Measurements from ENCODE around the gene DPP8. TPM values are rescaled to one million over a fixed set of nuclear protein-coding genes. Genes with fewer than 3 reads are reported as not detected.

The DPP8 gene
- total RNA-seq, 1 experiment from 2014 or later = 24.9 TPM

DNA sequence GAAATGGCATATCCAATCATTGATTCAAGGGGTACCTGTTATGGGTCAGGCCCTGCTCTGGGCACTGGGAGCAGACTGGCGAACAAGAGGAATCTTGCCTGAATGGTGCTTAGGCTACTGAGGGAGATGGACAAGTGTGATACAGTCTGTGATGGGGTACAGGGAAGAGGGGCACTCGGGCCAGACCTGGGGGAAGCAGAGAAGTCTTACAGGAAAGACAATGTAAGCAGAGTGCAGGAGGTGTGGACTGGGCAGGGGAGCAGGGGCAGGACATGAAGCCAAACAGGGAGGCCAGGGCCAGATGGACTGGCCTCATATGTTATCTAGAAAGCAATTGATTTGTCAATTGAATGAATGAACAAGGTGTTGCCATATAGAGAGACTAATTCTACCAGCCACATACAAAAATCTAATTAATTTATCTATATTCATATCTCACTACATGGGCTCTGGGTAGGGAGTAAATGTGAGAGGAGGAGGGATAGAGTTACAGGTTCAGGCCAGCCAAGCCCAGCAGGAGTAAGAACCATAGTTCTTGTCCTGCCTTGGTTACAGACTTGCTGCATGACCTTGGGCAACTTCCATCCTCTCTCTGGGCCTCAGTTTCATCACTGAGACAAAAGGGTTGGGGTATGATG is 91.2 kb downstream of the DPP8 start:
- DNase-seq (ENCODE audit: low read depth) = no peak

GRCh38 chr15:65424683-65425082 is 92.8 kb downstream of the DPP8 start:
- DNase-seq (ENCODE audit: low read depth) = no peak

DNA sequence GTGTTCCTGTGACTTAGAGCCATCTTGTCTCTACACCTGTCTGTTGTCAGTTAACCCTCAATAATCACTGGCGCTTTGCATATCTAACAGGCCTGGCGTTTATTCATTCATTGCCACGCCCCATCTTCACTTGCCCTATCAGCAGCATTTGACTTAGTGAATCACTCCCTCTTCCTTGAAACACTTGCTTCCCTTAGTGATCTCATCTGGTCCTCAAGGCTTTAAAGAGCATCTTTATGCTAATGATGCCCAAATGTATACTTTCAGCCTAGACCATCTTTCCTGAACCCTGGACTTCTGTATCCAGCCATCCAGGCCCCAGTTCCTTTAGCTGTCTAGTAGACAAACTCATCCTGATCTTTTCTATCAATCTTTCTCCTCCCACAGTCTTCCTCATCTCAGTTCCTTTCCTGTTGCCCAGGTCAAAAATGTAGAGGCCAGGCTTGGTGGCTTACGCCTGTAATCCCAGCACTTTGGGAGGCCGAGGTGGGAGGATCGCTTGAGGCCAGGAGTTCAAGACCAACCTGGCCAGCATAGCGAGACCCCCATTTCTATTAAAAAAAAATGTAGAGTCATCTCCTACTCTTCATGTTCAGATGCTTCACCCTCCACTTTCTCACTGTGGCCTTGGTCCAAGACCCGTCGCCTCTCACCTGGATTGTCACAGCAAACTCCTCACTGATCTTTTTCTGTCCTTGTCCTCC is 93.4 kb downstream of the DPP8 start:
- DNase-seq (ENCODE audit: low read depth) = peak; percentile 58

- DNase-seq (ENCODE audit: low read depth) = no peak
These were observed 94.1 kb downstream of the DPP8 start for GRCh38 chr15:65423150-65423975.

GRCh38 chr15:65421360-65422215 is 95.9 kb downstream of the DPP8 start:
- peak; percentile 63 for DNase-seq (ENCODE audit: low read depth)

DNA sequence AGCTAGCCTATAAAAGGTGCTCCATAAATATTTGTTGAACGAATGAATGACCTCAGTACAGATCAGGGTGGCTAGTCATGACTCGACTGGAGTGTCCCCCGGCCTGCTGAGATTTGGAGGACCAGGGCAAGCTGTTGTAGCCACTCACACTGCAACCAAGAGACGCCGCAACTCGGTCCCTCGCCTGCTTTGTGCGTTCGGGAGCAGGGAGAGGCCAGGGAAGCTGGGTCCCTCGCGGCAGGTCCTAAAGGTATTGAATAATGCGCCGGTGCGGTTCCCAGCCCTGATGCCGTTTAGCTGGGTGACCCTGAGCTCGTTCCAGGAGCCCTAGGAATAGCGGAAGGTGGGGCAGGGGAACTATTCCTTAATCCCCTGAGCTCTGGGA is 96.5 kb downstream of the DPP8 start:
- DNase-seq (ENCODE audit: low read depth) = no peak

DNA sequence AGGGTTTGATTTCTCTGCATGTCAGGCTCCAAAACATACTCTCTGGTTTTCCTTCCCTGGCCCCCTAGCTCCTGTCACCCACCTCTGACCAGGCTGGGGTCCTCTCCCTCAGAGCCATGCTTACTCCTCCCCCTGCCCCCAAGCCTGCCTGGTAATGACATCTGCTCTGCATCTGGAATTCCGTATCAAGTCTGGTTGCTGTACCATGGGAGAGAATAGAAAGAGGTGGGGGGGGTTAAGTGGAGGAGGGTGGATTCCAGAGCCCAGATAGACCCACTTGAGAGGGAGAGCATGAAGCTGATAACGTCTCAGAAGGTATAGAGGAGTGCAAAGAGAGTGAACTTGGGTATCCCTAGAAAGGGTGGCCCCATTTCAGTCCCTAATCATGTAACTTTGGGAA is 98.9 kb downstream of the DPP8 start:
- no peak for DNase-seq (ENCODE audit: low read depth)

DNA sequence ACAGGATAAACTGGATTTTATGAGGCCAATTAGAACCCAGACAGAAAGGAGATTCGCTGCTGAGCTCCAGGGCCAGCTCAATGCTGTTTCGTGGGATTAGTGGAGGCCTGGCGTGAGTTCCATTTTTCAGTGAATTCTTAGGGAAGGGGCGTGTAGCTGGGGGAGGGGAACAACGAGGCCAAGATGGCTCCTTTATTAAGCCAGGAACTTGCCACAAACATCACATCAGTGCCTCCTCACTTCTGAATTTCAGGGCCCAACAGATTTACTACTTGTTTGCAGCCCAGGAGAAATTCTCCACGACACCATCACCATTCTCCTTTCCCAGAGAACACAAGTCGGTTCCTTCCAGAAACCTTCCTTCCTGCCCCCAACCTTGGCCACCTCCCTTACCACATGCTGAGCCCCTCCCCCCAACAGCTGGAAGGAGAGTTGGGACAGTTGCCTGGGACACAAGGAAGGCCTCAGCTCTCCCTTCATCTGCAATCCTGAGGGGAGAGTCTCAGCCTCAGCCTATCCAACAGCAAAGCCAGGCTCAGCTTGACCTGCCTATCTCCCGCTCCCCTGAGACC is 100.6 kb downstream of the DPP8 start:
- peak; percentile 50 for DNase-seq (ENCODE audit: low read depth)

- DNase-seq (ENCODE audit: low read depth) = peak; percentile 79
These were observed 102.5 kb downstream of the DPP8 start for GRCh38 chr15:65414841-65415621.

GRCh38 chr15:65413760-65414144 is 103.7 kb downstream of the DPP8 start:
- DNase-seq (ENCODE audit: low read depth) = no peak

DNA sequence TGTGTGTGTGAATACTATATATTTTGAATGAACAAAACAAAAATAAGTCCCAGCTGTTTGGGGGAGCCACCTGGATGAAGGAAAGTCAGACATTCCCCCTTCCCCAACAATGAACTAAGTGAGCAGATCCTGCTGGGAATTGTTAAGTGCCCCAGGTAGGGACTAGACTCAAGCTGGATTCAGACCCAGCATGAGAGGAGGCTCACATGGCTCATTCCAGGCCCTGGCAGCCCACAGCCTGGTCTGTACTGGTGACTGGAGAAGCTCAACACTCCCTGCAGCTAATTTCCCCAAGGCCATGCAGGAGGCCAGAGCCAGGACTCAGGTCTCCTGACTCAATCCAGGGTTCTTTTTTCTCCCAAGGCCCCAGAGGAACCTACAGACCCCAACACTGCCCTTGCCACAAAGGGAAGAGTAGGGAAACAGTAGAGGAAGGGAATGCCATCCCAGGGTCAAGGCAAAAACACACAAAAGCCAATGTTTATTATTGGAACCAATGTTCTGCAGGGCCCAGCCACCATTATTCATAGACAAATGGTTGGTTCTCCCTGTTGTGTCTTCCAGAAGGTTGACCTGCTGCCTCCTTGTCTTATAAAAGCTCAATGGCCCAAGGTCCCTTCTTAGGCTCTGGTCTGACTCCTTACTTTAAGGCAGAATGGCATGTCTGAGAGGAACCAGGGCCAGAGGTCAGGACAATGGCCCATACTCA is 104.3 kb downstream of the DPP8 start:
- no peak for DNase-seq (ENCODE audit: low read depth)

DNA sequence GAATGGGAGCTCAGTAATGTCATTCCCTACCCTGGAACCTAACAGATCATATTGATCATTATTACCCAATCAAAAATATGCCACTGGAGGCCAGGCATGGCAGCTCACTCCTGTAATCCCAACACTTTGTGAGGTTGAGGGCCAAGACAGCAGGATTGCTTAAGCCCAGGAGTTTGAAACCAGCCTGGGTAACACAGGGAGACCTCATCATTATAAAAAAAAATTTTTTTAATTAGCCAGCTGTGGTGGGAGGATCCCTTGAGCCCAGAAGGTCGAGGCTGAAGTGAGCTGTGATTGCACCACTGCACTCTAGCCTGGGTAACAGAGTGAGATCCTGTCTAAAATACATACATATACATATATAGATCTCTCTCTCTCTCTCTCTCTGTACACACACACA is 104.9 kb downstream of the DPP8 start:
- DNase-seq (ENCODE audit: low read depth) = no peak

DNA sequence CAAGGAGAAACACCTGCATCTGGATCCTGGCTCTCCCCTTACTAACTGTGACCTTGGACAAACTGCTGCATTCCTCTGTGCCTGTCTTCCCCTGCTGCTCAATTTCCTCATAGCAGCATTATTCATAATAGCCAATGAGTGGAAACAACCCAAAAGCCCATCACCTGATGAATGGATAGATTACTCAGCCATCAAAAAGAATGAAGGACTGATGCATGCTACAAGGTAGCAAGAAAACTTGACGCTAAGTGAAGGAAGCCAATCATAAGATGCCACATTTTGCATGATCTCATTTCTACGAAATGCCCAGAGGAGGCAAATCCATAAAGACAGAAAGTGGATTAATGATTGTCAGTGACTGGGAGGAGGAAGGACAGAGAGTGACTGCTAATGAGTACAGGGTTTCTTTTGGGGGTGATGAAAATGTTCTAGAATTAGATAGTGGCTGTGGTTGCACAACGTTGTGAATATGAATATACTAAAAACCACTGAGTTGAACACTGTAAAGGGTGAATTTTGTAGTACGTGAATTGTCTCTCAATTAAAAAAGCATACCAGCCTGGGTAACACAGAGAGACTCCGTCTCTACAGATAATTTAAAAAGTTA is 105.9 kb downstream of the DPP8 start:
- peak; percentile 21 for DNase-seq (ENCODE audit: low read depth)

DNA sequence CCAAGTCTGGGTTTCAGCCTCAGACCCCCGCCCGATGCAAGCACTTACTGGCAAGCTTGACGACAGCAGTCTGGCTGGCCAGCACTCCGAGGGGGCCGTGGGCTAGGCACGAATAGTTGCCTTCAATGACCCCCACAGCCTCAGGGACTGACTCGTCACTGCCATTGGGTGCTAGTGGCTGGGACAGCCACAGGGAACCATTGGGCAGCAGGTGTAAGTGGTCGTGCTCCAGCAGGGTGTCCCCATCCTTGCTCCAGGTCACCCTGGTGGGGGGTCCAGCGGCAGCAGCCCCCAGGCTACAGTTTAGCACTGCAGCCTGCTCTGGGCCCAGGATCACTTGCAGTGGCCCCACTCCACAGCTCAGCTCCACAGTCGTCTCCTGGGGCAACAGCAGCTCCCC is 106.5 kb downstream of the DPP8 start:
- no peak for DNase-seq (ENCODE audit: low read depth)

DNA sequence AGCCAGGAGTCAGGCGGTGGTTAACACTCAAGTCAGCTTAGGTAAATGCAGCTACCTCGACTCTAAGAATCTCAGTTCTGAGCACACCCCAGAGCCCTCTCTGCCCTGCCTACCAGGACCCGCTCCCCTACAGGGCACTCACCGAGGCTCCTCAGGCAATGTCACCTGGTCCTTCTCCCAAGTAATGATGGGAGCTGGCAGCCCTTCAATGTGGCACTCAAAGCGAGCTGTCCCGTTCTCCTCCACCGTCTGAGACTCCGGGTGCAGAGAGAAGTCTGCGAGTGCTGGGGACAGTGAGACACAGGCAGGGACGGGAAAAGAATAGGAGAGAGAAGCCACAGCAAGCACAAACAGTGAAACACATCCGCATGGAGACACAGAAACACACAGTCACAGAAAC is 107.5 kb downstream of the DPP8 start:
- DNase-seq (ENCODE audit: low read depth) = no peak

DNA sequence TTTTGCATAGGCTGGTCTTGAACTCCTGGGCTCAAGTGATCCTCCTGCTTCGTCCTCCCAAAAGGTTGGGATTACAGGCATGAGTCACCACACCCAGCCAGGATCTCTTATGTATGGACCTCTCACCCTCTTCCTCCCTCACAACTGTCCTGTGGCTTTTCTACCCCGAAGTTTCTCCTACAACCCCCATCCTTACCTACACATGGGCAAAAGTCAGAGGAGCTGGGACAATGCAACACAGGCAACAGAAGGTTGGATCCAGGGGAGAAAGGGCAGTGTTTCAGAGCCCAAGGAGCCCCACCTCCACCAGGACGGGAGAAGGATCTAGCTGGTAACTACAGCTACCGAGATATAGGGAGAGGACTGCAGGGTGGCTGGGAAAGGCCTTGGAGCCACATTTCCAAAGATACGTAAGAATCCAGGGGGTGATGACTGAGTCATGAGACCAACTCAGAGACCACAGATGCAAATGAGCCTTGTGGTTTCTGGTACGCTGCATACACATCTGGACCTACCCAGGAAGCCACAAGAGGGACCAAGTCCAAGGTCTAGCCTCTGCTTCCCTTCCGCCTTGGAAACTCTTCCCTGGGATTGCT is 108.4 kb downstream of the DPP8 start:
- peak; percentile 97 for DNase-seq (ENCODE audit: low read depth)

GRCh38 chr15:65408324-65409035 is 109.0 kb downstream of the DPP8 start:
- DNase-seq (ENCODE audit: low read depth) = peak; percentile 87

DNA sequence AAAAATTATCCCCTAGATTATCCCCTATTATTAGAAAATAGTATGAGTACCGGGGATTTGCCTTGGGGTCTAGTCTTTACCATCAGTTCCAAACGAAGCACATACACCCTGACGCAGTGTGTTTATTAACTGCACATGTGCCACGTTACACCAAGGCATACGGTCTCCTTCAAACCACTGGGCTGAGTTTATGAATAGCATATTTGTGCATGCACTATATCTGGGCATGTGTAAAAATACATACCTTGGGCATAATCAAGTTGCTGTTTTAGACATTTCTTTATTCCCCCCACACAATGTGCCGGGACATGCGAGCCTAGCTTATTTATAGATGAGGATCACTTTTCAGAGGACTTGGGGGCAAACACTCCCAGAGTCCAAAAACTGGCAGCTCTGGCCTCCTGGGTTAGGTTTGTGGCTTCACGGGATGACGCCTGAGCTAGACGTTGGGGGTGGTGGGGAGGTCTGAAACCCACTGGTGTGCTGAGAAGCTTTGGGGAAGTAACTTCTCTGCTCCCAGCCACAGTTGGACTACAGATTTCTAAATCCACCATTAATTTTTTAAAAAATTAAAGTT is 111.0 kb downstream of the DPP8 start:
- no peak for DNase-seq (ENCODE audit: low read depth)
